Measurements from ENCODE around the gene CD46.

The CD46 gene

DNA sequence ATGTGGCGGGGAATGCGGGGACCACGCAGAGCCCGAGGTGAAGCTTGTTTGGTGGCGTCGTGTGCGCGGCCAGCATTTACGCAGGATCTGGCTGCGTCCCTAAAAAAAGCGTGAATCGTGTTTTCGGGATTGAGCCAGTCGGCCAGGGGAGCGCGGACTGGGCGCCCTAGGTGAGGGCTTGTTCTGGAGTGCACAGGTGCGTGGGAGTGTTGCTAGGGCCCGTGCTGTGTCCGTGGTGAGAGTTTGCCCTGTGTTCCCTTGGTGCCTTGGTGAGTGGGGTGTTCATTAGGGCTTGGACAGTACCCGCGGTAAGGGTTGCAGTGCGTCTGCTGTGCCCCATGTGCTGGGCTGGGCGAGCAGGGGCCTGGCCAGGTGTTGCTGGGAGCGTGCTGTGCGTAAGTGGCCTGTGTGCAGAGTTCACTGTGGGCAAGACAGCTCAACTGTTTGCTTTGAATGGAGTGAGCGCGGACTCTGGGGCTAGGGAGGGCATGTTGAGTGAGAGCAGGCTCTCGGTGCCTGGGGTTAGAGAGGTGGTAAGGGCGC lies 673 bp downstream of the CD46 start:
- in situ Hi-C loops (cut with HindIII; ENCODE audit: low pct_ligation_motif_present, low sequenced_read_pairs): no loop called here
- no peak for DNase-seq
- H3K4me3 ChIP-seq (ENCODE audit: low read depth, low read length): peak overlapping the region; percentile 95
- TF ChIP-seq, protein P1, sequence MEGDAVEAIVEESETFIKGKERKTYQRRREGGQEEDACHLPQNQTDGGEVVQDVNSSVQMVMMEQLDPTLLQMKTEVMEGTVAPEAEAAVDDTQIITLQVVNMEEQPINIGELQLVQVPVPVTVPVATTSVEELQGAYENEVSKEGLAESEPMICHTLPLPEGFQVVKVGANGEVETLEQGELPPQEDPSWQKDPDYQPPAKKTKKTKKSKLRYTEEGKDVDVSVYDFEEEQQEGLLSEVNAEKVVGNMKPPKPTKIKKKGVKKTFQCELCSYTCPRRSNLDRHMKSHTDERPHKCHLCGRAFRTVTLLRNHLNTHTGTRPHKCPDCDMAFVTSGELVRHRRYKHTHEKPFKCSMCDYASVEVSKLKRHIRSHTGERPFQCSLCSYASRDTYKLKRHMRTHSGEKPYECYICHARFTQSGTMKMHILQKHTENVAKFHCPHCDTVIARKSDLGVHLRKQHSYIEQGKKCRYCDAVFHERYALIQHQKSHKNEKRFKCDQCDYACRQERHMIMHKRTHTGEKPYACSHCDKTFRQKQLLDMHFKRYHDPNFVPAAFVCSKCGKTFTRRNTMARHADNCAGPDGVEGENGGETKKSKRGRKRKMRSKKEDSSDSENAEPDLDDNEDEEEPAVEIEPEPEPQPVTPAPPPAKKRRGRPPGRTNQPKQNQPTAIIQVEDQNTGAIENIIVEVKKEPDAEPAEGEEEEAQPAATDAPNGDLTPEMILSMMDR (IDR thresholded peaks at IDR 0.05; ENCODE audit: low read depth, low read length, missing control alignments): no peak
- H3K36me3 ChIP-seq (replicated peaks): no peaks in the 10 kb centered on the region
- peak overlapping the region; percentile 63 for H3K27ac ChIP-seq
- no peaks in the 10 kb centered on the region for H3K27me3 ChIP-seq (replicated peaks)

DNA sequence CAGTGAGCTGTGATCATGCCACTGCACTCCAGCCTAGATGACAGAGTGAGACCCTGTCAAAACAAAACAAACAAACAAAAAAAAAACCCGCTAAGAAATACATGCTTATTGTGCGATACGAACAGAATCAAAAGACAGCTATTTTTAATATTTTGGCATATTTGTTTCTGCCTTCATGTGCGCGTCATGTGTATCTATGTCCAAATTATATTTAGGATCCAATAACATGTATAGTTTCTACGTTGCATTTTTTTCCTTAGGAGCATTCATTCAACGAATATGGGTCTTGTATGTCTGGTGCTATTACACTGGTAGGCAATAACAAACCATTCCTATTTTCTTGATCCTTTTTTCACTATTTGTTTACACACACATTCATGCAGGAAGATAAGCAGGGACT lies 1.8 kb downstream of the CD46 start:
- TF ChIP-seq, protein P1 (IDR thresholded peaks at IDR 0.05; ENCODE audit: low read depth, low read length, missing control alignments): no peak
- H3K27ac ChIP-seq: no peak overlapping the region
- H3K36me3 ChIP-seq (replicated peaks): peaks cover 4% of the 10 kb centered on the region
- no peak for DNase-seq
- no peaks in the 10 kb centered on the region for H3K27me3 ChIP-seq (replicated peaks)
- no peak overlapping the region for H3K4me3 ChIP-seq (ENCODE audit: low read depth, low read length)
- in situ Hi-C loops (cut with HindIII; ENCODE audit: low pct_ligation_motif_present, low sequenced_read_pairs): no loop called here

DNA sequence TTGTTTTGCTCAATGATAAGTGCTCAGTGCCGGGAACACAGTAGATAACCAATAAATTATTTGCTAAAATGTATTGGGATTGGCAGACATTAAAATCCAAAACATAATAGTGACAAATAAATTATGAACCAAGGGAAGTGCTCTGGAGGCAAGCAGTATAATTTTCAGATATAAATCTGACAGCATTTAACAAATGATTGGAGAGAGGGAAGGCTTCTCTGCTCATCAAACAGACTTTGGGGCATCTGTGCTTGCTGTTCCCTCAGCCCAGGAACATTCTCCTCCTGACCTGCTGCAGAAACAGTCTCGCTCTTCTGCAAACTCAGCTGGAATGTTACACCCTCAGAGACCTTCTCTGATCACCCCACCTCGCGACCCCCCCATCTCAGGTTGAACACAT lies 2.2 kb downstream of the CD46 start:
- in situ Hi-C loops (cut with HindIII; ENCODE audit: low pct_ligation_motif_present, low sequenced_read_pairs): no loop called here
- H3K27me3 ChIP-seq (replicated peaks): no peaks in the 10 kb centered on the region
- H3K27ac ChIP-seq: no peak overlapping the region
- TF ChIP-seq, protein P1 (IDR thresholded peaks at IDR 0.05; ENCODE audit: low read depth, low read length, missing control alignments): no peak
- no peak overlapping the region for H3K4me3 ChIP-seq (ENCODE audit: low read depth, low read length)
- no peak for DNase-seq
- H3K36me3 ChIP-seq (replicated peaks): peaks cover 4% of the 10 kb centered on the region

DNA sequence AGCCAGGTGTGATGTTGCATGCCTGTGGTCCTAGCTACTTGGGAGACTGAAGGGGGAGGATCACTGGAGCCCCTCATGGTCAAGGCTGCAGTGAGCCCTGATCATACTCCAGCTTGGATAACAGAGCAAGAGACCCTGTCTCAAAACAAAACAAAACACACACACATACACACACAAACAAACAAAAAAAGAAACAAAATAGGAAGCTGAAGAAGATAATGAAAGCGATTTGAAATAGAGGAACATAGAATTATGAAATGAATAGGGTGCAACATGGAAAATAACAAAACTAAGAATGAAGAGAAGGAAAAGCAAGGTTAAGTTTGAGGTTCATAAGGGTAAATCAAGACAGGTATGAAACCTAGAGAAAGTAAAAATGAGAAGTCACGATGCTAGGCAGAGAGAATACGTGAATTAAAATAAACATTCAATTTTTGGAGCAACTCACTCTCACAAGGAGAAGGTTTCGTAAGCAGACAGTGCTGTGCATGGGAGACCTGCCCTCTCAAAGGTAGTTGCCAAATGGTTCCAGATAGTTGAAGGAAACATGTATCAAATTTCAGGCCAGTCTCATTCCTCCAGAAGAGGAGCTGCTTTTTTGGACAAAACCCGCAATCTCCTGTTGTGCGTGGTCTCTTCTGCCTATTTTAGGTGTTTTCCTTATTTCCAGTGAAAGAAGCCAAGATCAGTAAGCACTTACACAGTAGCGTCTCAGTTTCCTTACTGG lies 3.3 kb downstream of the CD46 start:
- H3K27ac ChIP-seq: no peak overlapping the region
- H3K27me3 ChIP-seq (replicated peaks): no peaks in the 10 kb centered on the region
- in situ Hi-C loops (cut with HindIII; ENCODE audit: low pct_ligation_motif_present, low sequenced_read_pairs): no loop called here
- no peak for DNase-seq
- no peak overlapping the region for H3K4me3 ChIP-seq (ENCODE audit: low read depth, low read length)
- H3K36me3 ChIP-seq (replicated peaks): peaks cover 8% of the 10 kb centered on the region
- TF ChIP-seq, protein P1 (IDR thresholded peaks at IDR 0.05; ENCODE audit: low read depth, low read length, missing control alignments): no peak

DNA sequence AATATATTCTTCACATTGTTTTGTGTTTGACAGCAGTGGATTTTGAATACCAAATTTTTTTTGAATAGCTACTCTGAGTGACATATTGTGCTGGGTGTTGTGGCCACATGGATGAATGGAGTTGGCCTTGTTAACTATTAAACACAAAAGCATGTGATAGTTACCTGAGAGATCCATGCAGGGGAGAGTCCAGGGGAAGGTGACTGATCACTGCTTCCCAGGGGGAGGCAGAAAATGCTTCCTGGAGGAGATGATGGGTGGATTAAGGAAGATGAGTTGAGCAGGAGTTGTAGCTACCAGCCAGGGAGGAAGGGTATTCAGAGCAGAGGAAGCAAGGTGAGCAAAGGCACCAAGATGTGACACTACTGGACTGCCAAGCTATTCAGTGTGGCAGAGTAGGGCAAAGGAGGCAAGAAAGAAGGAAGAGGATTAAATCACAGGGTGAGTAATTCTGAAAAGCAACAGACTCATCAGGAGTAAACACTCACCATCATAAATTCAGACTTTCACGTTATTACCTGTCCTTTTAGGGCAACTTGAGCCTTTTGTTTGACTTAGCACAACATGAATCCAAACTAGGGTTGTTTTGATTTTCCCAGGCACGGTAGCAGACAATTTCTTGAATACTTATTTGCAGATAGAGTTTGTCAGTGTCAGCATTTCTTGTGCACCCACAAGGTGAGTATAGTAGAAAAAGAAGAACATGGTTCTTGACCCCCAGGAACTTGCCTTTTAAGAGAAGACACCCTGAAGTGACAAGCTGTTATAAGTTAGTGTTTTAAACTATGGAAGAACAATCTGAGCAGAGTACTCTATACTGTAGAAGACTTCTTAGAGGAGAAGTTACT lies 4.2 kb downstream of the CD46 start:
- TF ChIP-seq, protein P1 (IDR thresholded peaks at IDR 0.05; ENCODE audit: low read depth, low read length, missing control alignments): no peak
- Histone ChIP-seq H3K27ac (no peak overlapping the region), H3K36me3 (replicated peaks) (peaks cover 11% of the 10 kb centered on the region), H3K27me3 (replicated peaks) (no peaks in the 10 kb centered on the region), H3K4me3 (ENCODE audit: low read depth, low read length) (no peak overlapping the region)
- DNase-seq: no peak
- in situ Hi-C loops (cut with HindIII; ENCODE audit: low pct_ligation_motif_present, low sequenced_read_pairs): no loop called here

All from brain microvascular endothelial cell (primary cell).